Panc1 (cell line): ENCODE data around the gene KRTAP3-1.

ENCODE experiments used
- CTCF ChIP-seq: fragments of 450-650 bp; IDR thresholded peaks from 2 replicates; pipeline ENCODE4 v1.5.1; 2017; ENCODE audit warnings: mild to moderate bottlenecking
- POLR2AphosphoS5 ChIP-seq: IDR thresholded peaks from 2 replicates; pipeline ENCODE4 v1.6.1; 2012; ENCODE audit warnings: mild to moderate bottlenecking, low read depth, low read length, moderate library complexity
- TCF7L2 ChIP-seq: IDR thresholded peaks from 2 replicates; pipeline ENCODE4 v1.6.1; 2011; ENCODE audit warnings: mild to moderate bottlenecking, low read depth, low read length, inconsistent platforms
- TF ChIP-seq, protein P1 (sequence below), 2 experiments: IDR thresholded peaks; 2 replicates each; pipeline ENCODE4 v1.6.1; 2011 to 2012; ENCODE audit warnings: low read depth in 2 of 2, control low read depth in 1 of 2, low read length in 1 of 2, mild to moderate bottlenecking in 1 of 2, moderate library complexity in 1 of 2; ENCODE audit not compliant: insufficient read depth in 1 of 2

- TF ChIP-seq CTCF (no peak), POLR2AphosphoS5 (no peak), TCF7L2 (no peak)
- TF ChIP-seq, protein P1, sequence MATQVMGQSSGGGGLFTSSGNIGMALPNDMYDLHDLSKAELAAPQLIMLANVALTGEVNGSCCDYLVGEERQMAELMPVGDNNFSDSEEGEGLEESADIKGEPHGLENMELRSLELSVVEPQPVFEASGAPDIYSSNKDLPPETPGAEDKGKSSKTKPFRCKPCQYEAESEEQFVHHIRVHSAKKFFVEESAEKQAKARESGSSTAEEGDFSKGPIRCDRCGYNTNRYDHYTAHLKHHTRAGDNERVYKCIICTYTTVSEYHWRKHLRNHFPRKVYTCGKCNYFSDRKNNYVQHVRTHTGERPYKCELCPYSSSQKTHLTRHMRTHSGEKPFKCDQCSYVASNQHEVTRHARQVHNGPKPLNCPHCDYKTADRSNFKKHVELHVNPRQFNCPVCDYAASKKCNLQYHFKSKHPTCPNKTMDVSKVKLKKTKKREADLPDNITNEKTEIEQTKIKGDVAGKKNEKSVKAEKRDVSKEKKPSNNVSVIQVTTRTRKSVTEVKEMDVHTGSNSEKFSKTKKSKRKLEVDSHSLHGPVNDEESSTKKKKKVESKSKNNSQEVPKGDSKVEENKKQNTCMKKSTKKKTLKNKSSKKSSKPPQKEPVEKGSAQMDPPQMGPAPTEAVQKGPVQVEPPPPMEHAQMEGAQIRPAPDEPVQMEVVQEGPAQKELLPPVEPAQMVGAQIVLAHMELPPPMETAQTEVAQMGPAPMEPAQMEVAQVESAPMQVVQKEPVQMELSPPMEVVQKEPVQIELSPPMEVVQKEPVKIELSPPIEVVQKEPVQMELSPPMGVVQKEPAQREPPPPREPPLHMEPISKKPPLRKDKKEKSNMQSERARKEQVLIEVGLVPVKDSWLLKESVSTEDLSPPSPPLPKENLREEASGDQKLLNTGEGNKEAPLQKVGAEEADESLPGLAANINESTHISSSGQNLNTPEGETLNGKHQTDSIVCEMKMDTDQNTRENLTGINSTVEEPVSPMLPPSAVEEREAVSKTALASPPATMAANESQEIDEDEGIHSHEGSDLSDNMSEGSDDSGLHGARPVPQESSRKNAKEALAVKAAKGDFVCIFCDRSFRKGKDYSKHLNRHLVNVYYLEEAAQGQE (IDR thresholded peaks at IDR 0.05; ENCODE audit: insufficient read depth in 1 of 2, low read depth in 2 of 2, low read length in 1 of 2), result no peak
These were observed 40.2 kb upstream of the KRTAP3-1 start for GRCh38 chr17:41049110-41049509.
